ENCODE results near the gene RPL3. TPM values are rescaled to one million over a fixed set of nuclear protein-coding genes. Genes with fewer than 3 reads are reported as not detected.

RPL3 gene
- total and polyA plus RNA-seq, 7 donors: 266 to 1,471 (median 470) TPM

- H3K4me3 ChIP-seq: no peak overlapping the region
- ATAC-seq (no peak), DNase-seq (no peak)
- TF ChIP-seq CTCF (IDR thresholded peaks at IDR 0.05): no peak
- H3K36me3 ChIP-seq (ENCODE audit: insufficient read depth in 1 of 2, low read depth in 1 of 2): no peaks in the 10 kb centered on the region
- H3K27ac ChIP-seq: no peak overlapping the region
- peaks cover 44% of the 10 kb centered on the region for H3K4me1 ChIP-seq
- intact Hi-C loops (cut with DNase I): no loop called here
- H3K27me3 ChIP-seq (ENCODE audit: insufficient read depth in 3 of 3, low read length in 2 of 3): no peaks in the 10 kb centered on the region
- H3K9me3 ChIP-seq: no peaks in the 10 kb centered on the region
- 90 to 93% (median 92%) methylated on average over 17 of the region's 17 CpGs for WGBS, 3 donors
Measured at GRCh38 chr22:39294571-39295468, 24.6 kb downstream of the RPL3 start.

GRCh38 chr22:39293766-39294368, 25.6 kb downstream of the RPL3 start:
- Histone ChIP-seq H3K27ac (no peak overlapping the region), H3K9me3 (no peaks in the 10 kb centered on the region), H3K27me3 (ENCODE audit: insufficient read depth in 3 of 3, low read length in 2 of 3) (no peaks in the 10 kb centered on the region), H3K4me3 (no peak overlapping the region), H3K4me1 (peaks cover 44% of the 10 kb centered on the region), H3K36me3 (ENCODE audit: insufficient read depth in 1 of 2, low read depth in 1 of 2) (no peaks in the 10 kb centered on the region)
- intact Hi-C loops (cut with DNase I): no loop called here
- ATAC-seq (no peak), DNase-seq (no peak)
- TF ChIP-seq CTCF (IDR thresholded peaks at IDR 0.05): no peak
- WGBS, 3 donors: 90 to 94% (median 90%) methylated on average over 15 of the region's 15 CpGs

GRCh38 chr22:39292561-39293074, 26.8 kb downstream of the RPL3 start:
- ATAC-seq: peak; percentile 22 to 55 (median 49)
- intact Hi-C loops (cut with DNase I): no loop called here
- H3K9me3 ChIP-seq: no peaks in the 10 kb centered on the region
- DNase-seq: peak; percentile 90 to 91
- no peaks in the 10 kb centered on the region for H3K36me3 ChIP-seq (ENCODE audit: insufficient read depth in 1 of 2, low read depth in 1 of 2)
- TF ChIP-seq CTCF (IDR thresholded peaks at IDR 0.05): no peak
- H3K27me3 ChIP-seq (ENCODE audit: insufficient read depth in 3 of 3, low read length in 2 of 3): no peaks in the 10 kb centered on the region
- WGBS, 3 donors: 47 to 53% (median 53%) methylated on average over 10 to 12 of the region's 12 CpGs
- peak overlapping the region; percentile 78 for H3K27ac ChIP-seq
- H3K4me3 ChIP-seq: no peak overlapping the region
- H3K4me1 ChIP-seq: peaks cover 33% of the 10 kb centered on the region

- Histone ChIP-seq H3K27me3 (ENCODE audit: insufficient read depth in 3 of 3, low read length in 2 of 3) (no peaks in the 10 kb centered on the region), H3K9me3 (no peaks in the 10 kb centered on the region), H3K36me3 (ENCODE audit: insufficient read depth in 1 of 2, low read depth in 1 of 2) (no peaks in the 10 kb centered on the region), H3K27ac (peak overlapping the region; percentile 78), H3K4me3 (no peak overlapping the region), H3K4me1 (peaks cover 27% of the 10 kb centered on the region)
- 57 to 76% (median 60%) methylated on average over 13 to 19 of the region's 19 CpGs for WGBS, 3 donors
- intact Hi-C loops (cut with DNase I): no loop called here
- DNase-seq (no peak), ATAC-seq (no peak)
- TF ChIP-seq CTCF (IDR thresholded peaks at IDR 0.05): no peak
Measured at GRCh38 chr22:39292031-39292462, 27.4 kb downstream of the RPL3 start.

Data from psoas muscle (tissue), 8 donors.